H9 (cell line): Measurements from ENCODE around the gene RERG. TPM values are rescaled to one million over a fixed set of nuclear protein-coding genes. Genes with fewer than 3 reads are reported as not detected.

Experiments used
- DNase-seq: peaks from one replicate; pipeline ENCODE4 v3.0.0-alpha.2; 2017
- H2AFZ ChIP-seq: one replicate; pipeline ENCODE4 v1.6.1; 2013; ENCODE audit warnings: mild to moderate bottlenecking, low read length, control low read depth, moderate library complexity
- H2AK5ac ChIP-seq: 2 replicates; pipeline ENCODE4 v1.6.1; 2013; ENCODE audit warnings: low read length, control low read depth, mixed read lengths; ENCODE audit not compliant: insufficient read length
- H2BK120ac ChIP-seq: one replicate; pipeline ENCODE4 v1.6.1; 2013; ENCODE audit warnings: low read depth, mild to moderate bottlenecking, low read length, control low read depth, inconsistent platforms; ENCODE audit not compliant: poor library complexity, severe bottlenecking
- H2BK12ac ChIP-seq: 2 replicates; pipeline ENCODE4 v1.6.1; 2013; ENCODE audit warnings: low read length, control low read depth, mixed read lengths, low read depth; ENCODE audit not compliant: insufficient read length
- H2BK15ac ChIP-seq: 2 replicates; pipeline ENCODE4 v1.6.1; 2013; ENCODE audit warnings: low read depth, low read length, control low read depth
- H2BK20ac ChIP-seq: one replicate; pipeline ENCODE4 v1.6.1; 2013; ENCODE audit warnings: low read depth, mild to moderate bottlenecking, low read length, control low read depth, inconsistent platforms; ENCODE audit not compliant: poor library complexity, severe bottlenecking
- H2BK5ac ChIP-seq: 2 replicates; pipeline ENCODE4 v1.6.1; 2013; ENCODE audit warnings: low read length, control low read depth, mixed read lengths; ENCODE audit not compliant: insufficient read length
- H3K14ac ChIP-seq: 2 replicates; pipeline ENCODE4 v1.6.1; 2013; ENCODE audit warnings: low read length, control low read depth; ENCODE audit not compliant: insufficient read depth
- H3K18ac ChIP-seq: 2 replicates; pipeline ENCODE4 v1.6.1; 2013; ENCODE audit warnings: low read depth, mild to moderate bottlenecking, mixed read lengths, low read length, control low read depth; ENCODE audit not compliant: insufficient read length
- H3K23ac ChIP-seq: 2 replicates; pipeline ENCODE4 v1.6.1; 2013; ENCODE audit warnings: low read length, control low read depth, mixed read lengths, low read depth; ENCODE audit not compliant: insufficient read length
- H3K23me2 ChIP-seq: 2 replicates; pipeline ENCODE4 v1.6.1; 2013; ENCODE audit warnings: low read depth, mild to moderate bottlenecking, mixed read lengths, low read length, control low read depth; ENCODE audit not compliant: insufficient read length, poor library complexity, severe bottlenecking
- H3K27ac ChIP-seq: 2 replicates; pipeline ENCODE4 v1.5.1; 2013; ENCODE audit warnings: low read length, control low read depth, mixed read lengths, low read depth; ENCODE audit not compliant: insufficient read length
- H3K27me3 ChIP-seq: 2 replicates; pipeline ENCODE4 v1.6.1; 2013; ENCODE audit warnings: low read length, control low read depth, inconsistent platforms; ENCODE audit not compliant: insufficient read depth
- H3K4ac ChIP-seq: 2 replicates; pipeline ENCODE4 v1.6.1; 2013; ENCODE audit warnings: low read depth, mild to moderate bottlenecking, control low read depth, inconsistent platforms, low read length, moderate library complexity
- H3K4me1 ChIP-seq: 2 replicates; pipeline ENCODE4 v1.6.1; 2013; ENCODE audit warnings: low read length, control low read depth, inconsistent platforms; ENCODE audit not compliant: insufficient read depth
- H3K4me2 ChIP-seq: 2 replicates; pipeline ENCODE4 v1.6.1; 2013; ENCODE audit warnings: low read length, control low read depth, mixed read lengths; ENCODE audit not compliant: insufficient read length, insufficient read depth
- H3K56ac ChIP-seq: 2 replicates; pipeline ENCODE4 v1.6.1; 2013; ENCODE audit warnings: low read depth, mild to moderate bottlenecking, mixed read lengths, low read length, control low read depth; ENCODE audit not compliant: insufficient read length
- H3K79me1 ChIP-seq: 2 replicates; pipeline ENCODE4 v1.6.1; 2013; ENCODE audit warnings: low read depth, mild to moderate bottlenecking, moderate library complexity, low read length, control low read depth, inconsistent platforms; ENCODE audit not compliant: insufficient read depth, poor library complexity, severe bottlenecking
- H3K79me2 ChIP-seq: 2 replicates; pipeline ENCODE4 v1.6.1; 2013; ENCODE audit warnings: low read length, control low read depth, inconsistent platforms; ENCODE audit not compliant: insufficient read depth
- H3K9ac ChIP-seq: 2 replicates; pipeline ENCODE4 v1.6.1; 2013; ENCODE audit warnings: low read length, control low read depth, mixed read lengths; ENCODE audit not compliant: insufficient read length; ENCODE audit errors: extremely low read depth
- H3K9me3 ChIP-seq: one replicate; pipeline ENCODE4 v1.6.1; 2013; ENCODE audit warnings: low read depth, low read length, inconsistent platforms; ENCODE audit not compliant: control insufficient read depth
- H3T11ph ChIP-seq: one replicate; pipeline ENCODE4 v1.6.1; 2013; ENCODE audit warnings: mild to moderate bottlenecking, low read length, control low read depth, inconsistent platforms
- H4K20me1 ChIP-seq: one replicate; pipeline ENCODE4 v1.6.1; 2013; ENCODE audit not compliant: control insufficient read depth, insufficient read length, insufficient read depth
- H4K5ac ChIP-seq: 2 replicates; pipeline ENCODE4 v1.6.1; 2013; ENCODE audit warnings: low read depth, mild to moderate bottlenecking, mixed read lengths, low read length, control low read depth; ENCODE audit not compliant: insufficient read length
- H4K8ac ChIP-seq: replicated peaks from 2 replicates; pipeline ENCODE4 v1.6.1; 2013; ENCODE audit warnings: low read length, control low read depth, mixed read lengths, low read depth; ENCODE audit not compliant: insufficient read length
- H4K91ac ChIP-seq: 2 replicates; pipeline ENCODE4 v1.6.1; 2013; ENCODE audit warnings: low read depth, mild to moderate bottlenecking, moderate library complexity, mixed read lengths, low read length, control low read depth; ENCODE audit not compliant: insufficient read length
- H3K27ac Mint-ChIP-seq, 3 experiments: 2 replicates in 2 of 3; 3 replicates in 1 of 3; pipeline ENCODE4 v1.8.0; 2020 to 2021; ENCODE audit warnings: mixed read lengths in 3 of 3, mild to moderate bottlenecking in 1 of 3, moderate library complexity in 1 of 3
- H3K27me3 Mint-ChIP-seq: 2 replicates; pipeline ENCODE4 v1.8.0; 2021; ENCODE audit warnings: low read depth, mild to moderate bottlenecking, moderate library complexity, mixed read lengths
- H3K36me3 Mint-ChIP-seq, 3 experiments: 2 replicates in 2 of 3; 3 replicates in 1 of 3; pipeline ENCODE4 v1.8.0; 2020 to 2021; ENCODE audit warnings: low read depth in 3 of 3, mixed read lengths in 3 of 3; ENCODE audit not compliant: insufficient read depth in 1 of 3
- H3K4me1 Mint-ChIP-seq, 2 experiments: 2 replicates each; pipeline ENCODE4 v1.8.0; 2020; ENCODE audit warnings: mixed read lengths in 2 of 2
- H3K4me3 Mint-ChIP-seq, 2 experiments: 2 replicates in 1 of 2; 3 replicates in 1 of 2; pipeline ENCODE4 v1.8.0; 2020 to 2021; ENCODE audit warnings: mild to moderate bottlenecking in 2 of 2, mixed read lengths in 2 of 2, moderate library complexity in 1 of 2
- H3K9me3 Mint-ChIP-seq, 2 experiments: 2 replicates in 1 of 2; 3 replicates in 1 of 2; pipeline ENCODE4 v1.8.0; 2020; ENCODE audit warnings: mild to moderate bottlenecking in 2 of 2, mixed read lengths in 2 of 2, moderate library complexity in 1 of 2
- WGBS: extraction: QIAGEN DNeasy Blood & Tissue Kit; methylation state at CpG from one replicate; pipeline ENCODE4 v1.1.7; 2013; ENCODE audit warnings: missing lambda C conversion rate, low lambda C conversion rate, mixed read lengths; ENCODE audit not compliant: insufficient read length; ENCODE audit errors: extremely low coverage; 5-methylcytosine and 5-hydroxymethylcytosine counted together
- total RNA-seq: library from RNA; stranded (reverse); gene quantifications from 2 replicates; pipeline ENCODE4 v1.2.1, GENCODE V29; 2021
- TF ChIP-seq, protein P1 (sequence below): fragments of 200-600 bp; sonication (generic); conservative IDR thresholded peaks from 3 replicates; pipeline ENCODE4 v1.8.0; 2021; ENCODE audit warnings: antibody characterized with exemption, mild to moderate bottlenecking

The RERG gene
- total RNA-seq, 1 experiment from 2014 or later = not detected

DNA sequence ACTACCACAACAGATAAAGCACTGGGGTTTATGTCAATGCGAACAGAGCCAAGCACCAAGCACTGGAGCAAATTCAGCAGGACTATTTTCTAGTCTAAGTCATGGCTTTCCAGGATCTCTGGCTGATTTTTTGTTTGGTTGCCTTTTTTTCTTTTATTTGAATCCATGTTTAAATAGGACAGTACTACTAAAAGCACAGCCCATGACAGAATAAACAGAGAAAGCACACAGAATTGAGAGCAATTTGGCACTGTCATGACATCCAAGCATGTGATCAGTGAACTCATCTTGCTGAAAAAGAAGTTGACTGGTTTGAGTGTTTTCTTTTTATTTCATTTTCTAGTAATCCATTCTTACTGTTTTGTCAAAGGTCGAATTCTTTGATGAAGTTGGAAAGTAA, 23.1 kb upstream of the RERG start:
- H3K36me3 Mint-ChIP-seq = no peaks in the 10 kb centered on the region; a peak in 2 of 7 replicates
- no peak for DNase-seq
- Histone ChIP-seq H3K9ac (no peak overlapping the region), H3K18ac (no peak overlapping the region), H2BK12ac (no peak overlapping the region), H3T11ph (no peak overlapping the region), H2AK5ac (no peak overlapping the region), H3K4me2 (no peak overlapping the region), H4K91ac (no peak overlapping the region), H2BK15ac (no peak overlapping the region), H3K9me3 (no peaks in the 10 kb centered on the region), H2AFZ (no peak overlapping the region), H2BK20ac (no peak overlapping the region), H3K79me2 (no peaks in the 10 kb centered on the region), H4K20me1 (no peaks in the 10 kb centered on the region), H2BK120ac (no peak overlapping the region), H3K14ac (no peak overlapping the region), H3K79me1 (no peaks in the 10 kb centered on the region), H3K56ac (no peak overlapping the region), H3K23me2 (no peaks in the 10 kb centered on the region), H3K27me3 (no peaks in the 10 kb centered on the region; the same call in 1 of the 2 replicates), H4K8ac (no peak overlapping the region), H3K27ac (no peak overlapping the region), H2BK5ac (no peak overlapping the region), H3K4me1 (no peaks in the 10 kb centered on the region), H4K5ac (no peak overlapping the region), H3K4ac (no peak overlapping the region), H3K23ac (no peak overlapping the region)
- no peaks in the 10 kb centered on the region for H3K4me1 Mint-ChIP-seq
- TF ChIP-seq, protein P1, sequence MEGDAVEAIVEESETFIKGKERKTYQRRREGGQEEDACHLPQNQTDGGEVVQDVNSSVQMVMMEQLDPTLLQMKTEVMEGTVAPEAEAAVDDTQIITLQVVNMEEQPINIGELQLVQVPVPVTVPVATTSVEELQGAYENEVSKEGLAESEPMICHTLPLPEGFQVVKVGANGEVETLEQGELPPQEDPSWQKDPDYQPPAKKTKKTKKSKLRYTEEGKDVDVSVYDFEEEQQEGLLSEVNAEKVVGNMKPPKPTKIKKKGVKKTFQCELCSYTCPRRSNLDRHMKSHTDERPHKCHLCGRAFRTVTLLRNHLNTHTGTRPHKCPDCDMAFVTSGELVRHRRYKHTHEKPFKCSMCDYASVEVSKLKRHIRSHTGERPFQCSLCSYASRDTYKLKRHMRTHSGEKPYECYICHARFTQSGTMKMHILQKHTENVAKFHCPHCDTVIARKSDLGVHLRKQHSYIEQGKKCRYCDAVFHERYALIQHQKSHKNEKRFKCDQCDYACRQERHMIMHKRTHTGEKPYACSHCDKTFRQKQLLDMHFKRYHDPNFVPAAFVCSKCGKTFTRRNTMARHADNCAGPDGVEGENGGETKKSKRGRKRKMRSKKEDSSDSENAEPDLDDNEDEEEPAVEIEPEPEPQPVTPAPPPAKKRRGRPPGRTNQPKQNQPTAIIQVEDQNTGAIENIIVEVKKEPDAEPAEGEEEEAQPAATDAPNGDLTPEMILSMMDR = no peak
- WGBS = no CpG with 5 or more reads among the region's 2 CpGs
- peaks cover 0 to 7% of the 10 kb centered on the region in 2 experiments; a peak in 2 of 5 replicates for H3K9me3 Mint-ChIP-seq
- no peak overlapping the region for H3K27ac Mint-ChIP-seq
- no peak overlapping the region for H3K4me3 Mint-ChIP-seq
- peaks cover 1% of the 10 kb centered on the region; the same call in 1 of the 2 replicates for H3K27me3 Mint-ChIP-seq
